GM12873 (cell line): ENCODE measurements around the gene ATG16L1.

Experiments
- TF ChIP-seq, protein P1 (sequence below): IDR thresholded peaks from 2 replicates; pipeline ENCODE4 v1.5.1; 2012; ENCODE audit warnings: low read depth, mild to moderate bottlenecking, moderate library complexity, low read length, control low read depth; ENCODE audit not compliant: insufficient read depth; ENCODE audit errors: missing control alignments

ATG16L1 gene

DNA sequence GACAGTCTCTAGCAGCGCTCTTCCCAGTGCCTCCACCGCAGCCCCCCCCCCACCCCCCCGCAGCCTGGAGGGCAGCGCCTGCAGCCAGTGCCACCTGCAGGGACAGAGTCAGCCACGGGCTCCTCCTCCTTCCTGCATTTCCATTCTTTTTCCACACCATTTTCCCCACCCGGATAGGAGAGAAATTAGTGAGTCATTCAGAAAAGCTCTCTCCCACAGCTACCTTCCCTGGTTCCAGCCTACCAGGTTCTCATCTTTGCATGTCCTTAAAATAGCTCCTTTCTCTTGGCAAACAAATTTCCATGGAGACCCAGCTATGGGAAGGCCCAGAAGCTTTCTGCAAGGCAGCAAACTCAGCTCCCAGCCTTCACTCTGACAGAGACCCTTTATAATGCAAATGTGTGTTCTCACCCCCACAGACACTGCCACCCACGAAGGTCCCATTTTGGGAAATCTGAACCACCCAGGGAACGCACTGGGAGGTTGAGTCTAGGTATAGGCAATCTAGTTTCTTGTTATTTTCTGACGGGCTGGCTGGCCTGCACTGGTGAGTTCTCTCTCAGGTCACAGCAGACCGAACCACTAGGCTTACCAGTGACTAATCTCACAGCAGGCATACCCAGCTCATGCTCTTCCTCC lies 41.8 kb upstream of the ATG16L1 start:
- TF ChIP-seq, protein P1, sequence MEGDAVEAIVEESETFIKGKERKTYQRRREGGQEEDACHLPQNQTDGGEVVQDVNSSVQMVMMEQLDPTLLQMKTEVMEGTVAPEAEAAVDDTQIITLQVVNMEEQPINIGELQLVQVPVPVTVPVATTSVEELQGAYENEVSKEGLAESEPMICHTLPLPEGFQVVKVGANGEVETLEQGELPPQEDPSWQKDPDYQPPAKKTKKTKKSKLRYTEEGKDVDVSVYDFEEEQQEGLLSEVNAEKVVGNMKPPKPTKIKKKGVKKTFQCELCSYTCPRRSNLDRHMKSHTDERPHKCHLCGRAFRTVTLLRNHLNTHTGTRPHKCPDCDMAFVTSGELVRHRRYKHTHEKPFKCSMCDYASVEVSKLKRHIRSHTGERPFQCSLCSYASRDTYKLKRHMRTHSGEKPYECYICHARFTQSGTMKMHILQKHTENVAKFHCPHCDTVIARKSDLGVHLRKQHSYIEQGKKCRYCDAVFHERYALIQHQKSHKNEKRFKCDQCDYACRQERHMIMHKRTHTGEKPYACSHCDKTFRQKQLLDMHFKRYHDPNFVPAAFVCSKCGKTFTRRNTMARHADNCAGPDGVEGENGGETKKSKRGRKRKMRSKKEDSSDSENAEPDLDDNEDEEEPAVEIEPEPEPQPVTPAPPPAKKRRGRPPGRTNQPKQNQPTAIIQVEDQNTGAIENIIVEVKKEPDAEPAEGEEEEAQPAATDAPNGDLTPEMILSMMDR: no peak

DNA sequence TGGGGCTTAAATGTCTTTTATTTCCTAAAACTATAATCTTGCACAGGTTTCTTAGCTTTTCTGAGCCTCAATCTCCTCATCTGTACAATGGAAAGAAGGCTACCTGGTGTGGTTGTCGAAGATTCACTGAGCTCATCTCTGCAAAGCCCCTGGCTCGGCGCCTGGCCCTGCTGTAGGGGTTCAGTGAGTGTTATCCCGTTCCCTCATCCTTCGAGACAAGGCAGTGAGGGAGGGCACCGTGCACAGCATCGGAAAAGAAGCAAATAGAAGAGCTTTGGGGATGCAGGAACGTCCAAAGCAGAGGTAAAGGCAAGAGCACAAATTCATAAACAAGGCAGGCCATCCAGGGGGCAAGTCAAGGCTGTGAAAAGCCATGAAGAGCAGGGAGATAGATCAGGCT lies 41.2 kb upstream of the ATG16L1 start:
- TF ChIP-seq, protein P1: no peak

DNA sequence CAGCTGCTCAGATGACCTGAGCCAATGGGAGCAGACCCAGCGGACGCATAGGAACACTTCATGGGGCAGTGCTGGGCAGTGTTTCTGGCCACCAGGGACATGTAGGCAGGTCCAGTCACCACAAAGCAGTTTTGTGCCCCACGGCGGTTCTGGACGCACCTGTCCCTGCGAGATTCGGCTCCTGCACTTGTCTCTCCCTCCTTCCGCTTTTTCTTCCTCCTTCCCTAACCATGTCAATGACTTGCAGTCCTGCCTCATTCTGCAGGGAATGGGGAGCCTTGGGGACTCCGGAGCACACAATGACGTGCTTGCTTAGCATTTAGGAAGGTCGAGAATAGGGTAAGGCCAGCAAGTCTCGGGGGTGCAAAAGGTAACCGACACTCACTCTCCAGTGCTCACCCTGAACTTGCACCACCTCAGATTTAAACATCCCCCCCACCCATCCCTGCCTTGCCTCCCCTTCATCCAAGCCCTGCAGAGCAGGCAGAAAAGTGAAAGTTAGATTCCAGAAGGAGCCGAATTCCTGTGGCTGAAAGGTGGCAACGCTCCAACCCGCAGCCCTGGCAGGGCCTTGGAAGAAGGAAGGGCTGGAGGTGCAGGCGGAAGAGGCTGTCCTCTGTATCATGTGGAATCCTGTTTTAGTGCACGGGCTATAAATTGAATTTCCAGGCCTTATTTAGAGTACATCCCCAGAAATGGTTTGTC lies 40.5 kb upstream of the ATG16L1 start:
- TF ChIP-seq, protein P1: no peak

DNA sequence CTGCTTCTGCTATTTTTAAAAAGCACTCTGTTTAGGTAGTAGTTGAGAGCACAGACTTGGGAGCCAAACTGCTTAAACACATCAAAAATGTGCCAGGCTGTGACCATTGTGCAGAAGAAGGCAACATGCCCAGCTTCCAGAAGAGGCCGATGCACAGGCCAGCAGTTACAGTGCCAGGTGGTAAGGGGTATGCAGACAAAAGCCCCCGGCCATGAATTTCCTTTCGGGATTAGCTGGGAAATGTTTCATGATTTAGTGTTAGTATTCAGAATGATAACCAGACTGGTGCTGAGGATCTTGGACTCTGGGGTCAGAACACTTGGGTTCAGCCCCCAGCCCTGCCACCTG lies 40.0 kb upstream of the ATG16L1 start:
- TF ChIP-seq, protein P1: no peak

DNA sequence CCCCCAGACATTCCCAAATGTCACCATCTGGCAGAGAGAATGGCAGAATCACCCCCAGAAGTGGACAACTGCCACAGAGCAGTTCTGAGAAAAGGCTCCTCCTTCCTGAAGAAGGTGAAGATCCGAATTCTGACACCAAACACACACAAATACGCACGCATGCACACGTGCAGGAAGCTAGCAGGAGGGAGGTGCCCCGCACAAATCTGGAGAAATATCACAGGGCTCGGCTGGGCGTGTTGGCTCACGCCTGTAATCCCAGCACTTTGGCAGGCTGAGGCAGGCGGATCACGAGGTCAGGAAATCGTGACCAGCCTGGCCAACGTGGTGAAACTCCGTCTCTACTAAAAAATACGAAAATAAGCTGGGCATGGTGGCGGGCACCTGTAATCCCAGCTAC lies 38.5 kb upstream of the ATG16L1 start:
- TF ChIP-seq, protein P1: no peak

DNA sequence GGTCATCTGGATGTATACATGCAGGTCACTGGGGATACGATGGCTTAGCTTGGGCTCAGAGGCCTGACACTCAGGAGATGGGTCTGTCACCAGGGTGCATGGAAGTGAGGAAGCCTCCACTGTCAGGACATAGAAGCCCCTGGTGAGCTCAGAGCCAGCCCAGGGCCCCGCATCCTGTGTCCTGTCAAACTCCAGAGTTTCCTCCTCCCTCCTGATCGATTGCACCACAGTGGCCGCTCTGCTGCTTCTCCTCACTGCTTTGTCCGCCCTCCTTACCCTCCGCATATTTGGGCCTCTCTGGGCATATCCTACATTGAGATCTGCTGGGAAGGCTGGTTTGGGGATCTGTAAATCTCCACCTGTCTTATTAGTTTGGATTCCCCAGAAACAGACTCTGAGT lies 37.5 kb upstream of the ATG16L1 start:
- TF ChIP-seq, protein P1: no peak

DNA sequence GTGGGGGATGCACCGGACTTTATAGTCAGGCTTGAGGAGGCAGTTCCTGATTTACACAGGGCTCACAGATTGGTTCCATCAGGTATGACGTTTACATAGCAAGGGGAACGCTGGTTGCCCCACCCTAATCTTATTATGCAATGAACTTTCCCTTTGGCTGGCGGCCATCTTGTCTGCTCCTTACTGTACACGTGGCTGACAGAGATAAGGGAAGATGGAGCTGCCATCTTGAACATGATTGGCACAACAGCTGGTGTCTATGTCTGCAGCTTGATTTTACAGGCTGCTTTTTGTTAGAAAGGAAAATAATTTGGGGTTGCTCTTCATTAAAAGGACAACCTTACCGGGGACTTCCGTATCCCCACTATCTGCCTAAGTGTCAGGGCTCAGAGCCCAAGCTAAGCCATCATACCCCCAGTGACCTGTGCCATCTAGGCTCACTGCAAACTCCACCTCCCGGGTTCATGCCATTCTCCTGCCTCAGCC lies 33.5 kb upstream of the ATG16L1 start:
- TF ChIP-seq, protein P1: no peak
